ENCODE data around the gene NRXN3.

- TF ChIP-seq CTCF (optimal IDR thresholded peaks at IDR 0.05 in 1 of 3, IDR thresholded peaks at IDR 0.05 in 1 of 3, conservative IDR thresholded peaks at IDR 0.05 in 1 of 3; ENCODE audit: extremely low read depth in 1 of 3, insufficient read depth in 2 of 3, low read length in 3 of 3) (no peak), EZH2 (IDR thresholded peaks at IDR 0.05; ENCODE audit: low read length) (no peak)
These were observed 847.4 kb downstream of the NRXN3 start for GRCh38 chr14:79017561-79017960.
